HepG2 (cell line): ENCODE results near the gene ING5. TPM values are rescaled to one million over a fixed set of nuclear protein-coding genes. Genes with fewer than 3 reads are reported as not detected.

ENCODE experiments used
- ATAC-seq: fragments of 200-7000 bp; cut with Tn5 transposase; 3 replicates; pipeline ENCODE4 v1.9.1; 2020; ENCODE audit warnings: mild to moderate bottlenecking, moderate library complexity
- BruUV-seq: library from RNA; stranded (reverse); fragments of 400-500 nt; replicated peaks from 2 replicates; lab custom pipeline; 2021; lab: Mats Ljungman, UMichigan
- CTCF ChIA-PET: fragments of 300-600 bp; formaldehyde crosslinking; extraction: SDS; loops from one replicate; lab custom pipeline; 2021; ENCODE audit warnings: low total read pairs, inconsistent platforms, low intra/inter-chr PET ratio; lab: Yijun Ruan, JAX
- POLR2A ChIA-PET: fragments of 350-600 bp; sonication (Branson Sonifier 250); formaldehyde crosslinking; loops from one replicate; lab custom pipeline; 2020; ENCODE audit warnings: antibody characterized with exemption, inconsistent platforms; lab: Yijun Ruan, JAX
- DNase-seq: peaks from one replicate; pipeline ENCODE4 v3.0.0-alpha.2; 2015; ENCODE audit warnings: low spot score
- FAIRE-seq: peaks from 3 replicates; lab custom pipeline; 2011; peaks lifted over from hg19 to GRCh38; lab: Jason Lieb, UNC
- H2AFZ ChIP-seq: one replicate; pipeline ENCODE4 v1.6.1; 2011; ENCODE audit warnings: low read length, inconsistent platforms
- H3K27ac ChIP-seq: fragments of 300-600 bp; 3 replicates; pipeline ENCODE4 v1.8.0; 2011; ENCODE audit warnings: mixed run types, mild to moderate bottlenecking, mixed read lengths, low read length, inconsistent platforms; ENCODE audit not compliant: insufficient read depth; ENCODE audit errors: extremely low read length
- H3K27me3 ChIP-seq, 2 experiments: fragments of 200-600 bp in 1 of 2; 2 replicates in 1 of 2; 3 replicates in 1 of 2; pipeline versions ENCODE4 v1.6.0 to v1.8.0; 2011; ENCODE audit warnings: low read length in 2 of 2, mild to moderate bottlenecking in 2 of 2, moderate library complexity in 2 of 2, inconsistent platforms in 1 of 2; ENCODE audit not compliant: insufficient read depth in 2 of 2, control insufficient read depth in 1 of 2
- H3K36me3 ChIP-seq, 2 experiments: fragments of 200-600 bp in 1 of 2; replicated peaks in 1 of 2; 2 replicates in 1 of 2; 3 replicates in 1 of 2; pipeline versions ENCODE4 v1.5.1 to v1.8.0; 2011; ENCODE audit warnings: low read length in 2 of 2, inconsistent platforms in 1 of 2; ENCODE audit not compliant: insufficient read depth in 2 of 2, control insufficient read depth in 1 of 2
- H3K4me1 ChIP-seq: 2 replicates; pipeline ENCODE4 v1.5.1; 2012; ENCODE audit warnings: low read length, inconsistent platforms; ENCODE audit not compliant: insufficient read depth
- H3K4me2 ChIP-seq: 2 replicates; pipeline ENCODE4 v1.6.0; 2011; ENCODE audit warnings: low read depth, low read length, inconsistent platforms
- H3K4me3 ChIP-seq, 3 experiments: fragments of 200-600 bp in 1 of 3; sonication (generic), shearing (Covaris generic) in 1 of 3; replicated peaks in 1 of 3; 2 replicates each; pipeline ENCODE4 v1.5.1; 2011 to 2016; ENCODE audit warnings: low read length in 3 of 3, inconsistent platforms in 2 of 3, low read depth in 2 of 3, mild to moderate bottlenecking in 2 of 3, control low read depth in 1 of 3, mixed read lengths in 1 of 3; ENCODE audit not compliant: insufficient read depth in 1 of 3
- H3K79me2 ChIP-seq: one replicate; pipeline ENCODE4 v1.6.1; 2011; ENCODE audit warnings: low read length, inconsistent platforms; ENCODE audit not compliant: insufficient read depth
- H3K9ac ChIP-seq: 2 replicates; pipeline ENCODE4 v1.6.0; 2011; ENCODE audit warnings: mild to moderate bottlenecking, low read depth, low read length, inconsistent platforms; ENCODE audit not compliant: insufficient read depth
- H3K9me3 ChIP-seq: 2 replicates; pipeline ENCODE4 v1.5.1; 2012; ENCODE audit warnings: mild to moderate bottlenecking, low read length
- H4K20me1 ChIP-seq: 2 replicates; pipeline ENCODE4 v1.6.0; 2011; ENCODE audit warnings: inconsistent platforms, mild to moderate bottlenecking, low read length, moderate library complexity; ENCODE audit not compliant: insufficient read depth
- BHLHE40 ChIP-seq: IDR thresholded peaks from 2 replicates; pipeline ENCODE4 v1.6.1; 2011; ENCODE audit warnings: low read length, improper control_type of control experiment
- CTCF ChIP-seq: sonication (generic); formaldehyde crosslinking; IDR thresholded peaks from 2 replicates; pipeline ENCODE4 v1.5.0; 2020; ENCODE audit warnings: mild to moderate bottlenecking, missing genetic modification reagents, moderate library complexity
- FOXJ3 ChIP-seq: sonication (generic); formaldehyde crosslinking; IDR thresholded peaks from 2 replicates; pipeline ENCODE4 v1.4.0; 2020; ENCODE audit warnings: missing genetic modification reagents, mild to moderate bottlenecking, borderline replicate concordance
- RFXAP ChIP-seq: sonication (generic); formaldehyde crosslinking; IDR thresholded peaks from 2 replicates; pipeline ENCODE4 v1.4.0; 2020; ENCODE audit warnings: missing genetic modification reagents, borderline replicate concordance
- SIX4 ChIP-seq: sonication (generic); formaldehyde crosslinking; IDR thresholded peaks from 2 replicates; pipeline ENCODE4 v1.4.0; 2020; ENCODE audit warnings: missing genetic modification reagents
- ZNF619 ChIP-seq: sonication (generic); formaldehyde crosslinking; IDR thresholded peaks from 2 replicates; pipeline ENCODE4 v1.4.0; 2020; ENCODE audit warnings: mild to moderate bottlenecking, missing genetic modification reagents
- ZNF704 ChIP-seq: sonication (generic); formaldehyde crosslinking; IDR thresholded peaks from 2 replicates; pipeline ENCODE4 v1.8.1; 2023; ENCODE audit warnings: mild to moderate bottlenecking, inconsistent platforms, moderate library complexity, missing genetic modification reagents, borderline replicate concordance
- ZNF816 ChIP-seq: sonication (generic); formaldehyde crosslinking; IDR thresholded peaks from 2 replicates; pipeline ENCODE4 v1.8.0; 2022; ENCODE audit warnings: missing genetic modification reagents, mild to moderate bottlenecking, borderline replicate concordance
- WGBS: methylation state at CpG from one replicate; pipeline ENCODE4 v1.1.6; 2017; ENCODE audit warnings: low lambda C conversion rate; 5-methylcytosine and 5-hydroxymethylcytosine counted together
- in situ Hi-C: cut with HindIII; loops from 2 replicates; pipeline ENCODE4 v1.10.0; 2017; ENCODE audit warnings: low pct_unique_long_range_greater_than_20kb; ENCODE audit not compliant: extremely low pct_ligation_motif_present
- intact Hi-C: fragments of 100-400 bp; cut with micrococcal nuclease; formaldehyde crosslinking; loops from one replicate; pipeline ENCODE4 v1.10.0; 2022; ENCODE audit not compliant: unreplicated experiment
- polyA plus RNA-seq, 8 experiments: library from polyadenylated mRNA; depleted of rRNA in 3 of 8; stranded (reverse) in 7 of 8; unstranded in 1 of 8; fragments of >200 nt; fragmentation: Illumina TruSeq in 4 of 8; extraction: Trizol in 4 of 8; gene quantifications; 2 replicates each; pipeline versions ENCODE4 v1.2.1 to v1.2.3, GENCODE V29; 2011 to 2016; ENCODE audit warnings: low read depth in 4 of 8, missing spikeins in 1 of 8, mixed read lengths in 1 of 8; ENCODE audit not compliant: insufficient read depth in 1 of 8
- total RNA-seq, 5 experiments: library from RNA; depleted of rRNA; stranded (reverse); fragments of >200 nt; fragmentation: Illumina TruSeq; extraction: Trizol; gene quantifications; 2 replicates each; pipeline ENCODE4 v1.2.3, GENCODE V29; 2016; ENCODE audit warnings: low read depth in 1 of 5

Gene ING5
- total and polyA plus RNA-seq, 2 of the 13 experiments (the other 11 are each of a cell fraction or from before 2014, with no cell fraction given), result 61.9 to 71.9 TPM

- ATAC-seq, result no peak
- 95% methylated on average over 13 of the region's 13 CpGs for WGBS
- H4K20me1 ChIP-seq, result no peaks in the 10 kb centered on the region
- DNase-seq, result no peak
- TF ChIP-seq SIX4 (CRISPR knock-in tag) (no peak), BHLHE40 (no peak), CTCF (no peak), ZNF619 (CRISPR knock-in tag) (no peak)
- no TSS peak for BruUV-seq
- no peak overlapping the region for H3K9ac ChIP-seq
- no peaks in the 10 kb centered on the region for H3K79me2 ChIP-seq
- no peaks in the 10 kb centered on the region for H3K9me3 ChIP-seq
- ChIA-PET POLR2A (no interaction called here), CTCF (no interaction called here)
- intact Hi-C loops (no loop called here), in situ Hi-C loops (no loop called here)
- no peak overlapping the region for H3K27ac ChIP-seq
- H3K4me1 ChIP-seq, result peaks cover 20% of the 10 kb centered on the region
- no peak overlapping the region for H3K4me2 ChIP-seq
- no peak overlapping the region for H2AFZ ChIP-seq
- FAIRE-seq, result no peak
- H3K36me3 ChIP-seq, result peaks cover 13 to 40% of the 10 kb centered on the region in 2 experiments; a peak in 4 of 5 replicates
- no peaks in the 10 kb centered on the region for H3K27me3 ChIP-seq
- H3K4me3 ChIP-seq, result no peak overlapping the region
Measured at GRCh38 chr2:241745276-241745675, 43.4 kb downstream of the ING5 start.

GRCh38 chr2:241746084-241746483, 44.2 kb downstream of the ING5 start:
- FAIRE-seq, result peak; percentile 52
- WGBS, result 97% methylated on average over 4 of the region's 4 CpGs
- ChIA-PET CTCF (no interaction called here), POLR2A (no interaction called here)
- in situ Hi-C loops (no loop called here), intact Hi-C loops (no loop called here)
- Histone ChIP-seq H3K79me2 (no peaks in the 10 kb centered on the region), H4K20me1 (no peaks in the 10 kb centered on the region), H3K4me1 (peaks cover 11% of the 10 kb centered on the region), H3K36me3 (peaks cover 13 to 44% of the 10 kb centered on the region in 2 experiments; a peak in 4 of 5 replicates), H3K27ac (no peak overlapping the region), H3K27me3 (no peaks in the 10 kb centered on the region), H3K4me2 (no peak overlapping the region), H3K9me3 (no peaks in the 10 kb centered on the region), H3K9ac (no peak overlapping the region), H3K4me3 (no peak overlapping the region), H2AFZ (no peak overlapping the region)
- BruUV-seq, result no TSS peak
- no peak for DNase-seq
- ATAC-seq, result no peak
- TF ChIP-seq ZNF704 (CRISPR knock-in tag), result no peak
- no peak for TF ChIP-seq FOXJ3 (CRISPR knock-in tag)
- no peak for TF ChIP-seq ZNF816 (CRISPR knock-in tag)
- no peak for TF ChIP-seq RFXAP (CRISPR knock-in tag)
